EH (cell line): ENCODE data around the gene LRP2.
"Not testable (repeated sequence)": the region's sequence is repeated elsewhere in the genome, so short reads cannot be mapped to it uniquely, and the experiment has no call there.

ENCODE experiments used
- DNase-seq: peaks from one replicate; pipeline ENCODE4 v3.0.0-alpha.2; 2015; ENCODE audit warnings: low read depth

The LRP2 gene

DNA sequence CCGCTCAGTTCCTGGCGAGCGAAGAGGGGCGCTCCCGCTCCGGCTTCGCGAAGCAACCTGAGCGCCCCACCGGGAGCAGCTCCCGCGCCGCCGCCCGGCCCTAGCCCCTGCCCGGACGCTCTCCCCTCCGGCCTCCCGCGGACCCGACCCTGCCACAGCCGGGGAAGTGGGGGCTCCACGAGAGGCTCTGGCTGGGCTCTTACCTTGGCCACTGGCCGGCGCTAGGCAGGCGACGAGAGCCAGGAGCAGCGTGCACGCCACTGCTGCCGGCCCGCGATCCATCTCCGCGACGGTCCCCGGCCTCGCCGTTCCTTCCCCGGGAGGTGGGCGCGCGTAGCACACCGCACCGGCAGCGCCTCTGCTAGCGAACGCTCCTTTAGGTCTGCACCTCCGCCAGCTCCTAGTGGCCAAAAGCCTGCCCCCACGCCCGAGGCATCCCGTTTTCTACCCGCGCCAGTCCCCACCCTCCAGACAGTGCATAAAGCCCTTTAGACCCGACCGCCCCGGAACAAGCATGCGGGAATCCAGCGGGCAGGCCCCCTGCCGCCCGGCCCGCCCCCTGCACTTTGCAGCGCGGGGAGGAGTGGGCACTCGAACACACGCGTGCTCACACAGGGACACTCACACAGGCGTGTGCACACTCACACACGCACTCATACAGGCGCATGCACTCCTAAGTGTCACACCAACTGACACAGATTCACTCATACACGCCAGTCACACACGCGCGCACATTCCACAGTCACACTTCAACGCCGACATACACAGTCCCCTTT, at the start of gene LRP2:
Gene LRP2 (minus strand): TSS at position 417 of the 776 bp plus-strand sequence. CDS start 135 bp downstream, at position 282.
- no peak for DNase-seq

- DNase-seq, result no peak
Measured at GRCh38 chr2:169406891-169407290, 44.6 kb upstream of the LRP2 start.

- DNase-seq, result not testable (repeated sequence)
Measured at GRCh38 chr2:169399491-169399890, 37.2 kb upstream of the LRP2 start.

GRCh38 chr2:169397697-169398096, 35.4 kb upstream of the LRP2 start:
- peak; percentile 4 for DNase-seq

DNA sequence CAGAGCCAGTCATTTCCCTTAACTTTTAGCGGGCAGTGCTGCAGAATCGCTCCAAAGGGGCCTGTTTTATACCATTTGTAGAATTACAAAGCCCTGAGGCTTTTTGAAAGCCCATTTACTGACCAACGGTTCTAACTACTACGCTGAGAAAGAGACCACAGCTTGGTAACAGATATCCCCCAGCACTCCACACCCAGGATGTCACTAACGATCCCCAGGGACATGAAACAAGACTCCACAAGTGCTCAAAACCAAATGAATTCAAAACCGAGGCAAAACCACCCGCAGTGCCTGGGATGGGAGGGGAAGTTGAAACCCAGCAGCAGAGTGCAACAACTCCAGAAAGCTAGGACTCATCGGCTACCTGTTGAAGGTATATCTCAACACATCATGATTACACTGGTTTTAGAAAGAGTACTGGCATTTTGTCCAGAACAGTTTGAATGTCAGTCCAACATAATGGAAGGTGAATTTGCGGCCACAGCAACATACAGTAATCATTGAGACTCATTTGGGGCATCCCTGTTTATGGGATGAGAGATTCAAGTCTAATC, 33.6 kb upstream of the LRP2 start:
- DNase-seq, result no peak

GRCh38 chr2:169393068-169393590, 30.8 kb upstream of the LRP2 start:
- DNase-seq, result no peak

- DNase-seq, result no peak
Measured at GRCh38 chr2:169391236-169391635, 28.9 kb upstream of the LRP2 start.

- no peak for DNase-seq
Measured at GRCh38 chr2:169388161-169388560, 25.8 kb upstream of the LRP2 start.

- no peak for DNase-seq
Measured at GRCh38 chr2:169386722-169387121, 24.4 kb upstream of the LRP2 start.

- DNase-seq, result no peak
Measured at GRCh38 chr2:169384816-169385215, 22.5 kb upstream of the LRP2 start.

- DNase-seq, result no peak
Measured at GRCh38 chr2:169372561-169372960, 10.2 kb upstream of the LRP2 start.

GRCh38 chr2:169366066-169366465, 3.7 kb upstream of the LRP2 start:
- DNase-seq, result no peak

GRCh38 chr2:169365029-169365480, 2.7 kb upstream of the LRP2 start:
- no peak for DNase-seq

DNA sequence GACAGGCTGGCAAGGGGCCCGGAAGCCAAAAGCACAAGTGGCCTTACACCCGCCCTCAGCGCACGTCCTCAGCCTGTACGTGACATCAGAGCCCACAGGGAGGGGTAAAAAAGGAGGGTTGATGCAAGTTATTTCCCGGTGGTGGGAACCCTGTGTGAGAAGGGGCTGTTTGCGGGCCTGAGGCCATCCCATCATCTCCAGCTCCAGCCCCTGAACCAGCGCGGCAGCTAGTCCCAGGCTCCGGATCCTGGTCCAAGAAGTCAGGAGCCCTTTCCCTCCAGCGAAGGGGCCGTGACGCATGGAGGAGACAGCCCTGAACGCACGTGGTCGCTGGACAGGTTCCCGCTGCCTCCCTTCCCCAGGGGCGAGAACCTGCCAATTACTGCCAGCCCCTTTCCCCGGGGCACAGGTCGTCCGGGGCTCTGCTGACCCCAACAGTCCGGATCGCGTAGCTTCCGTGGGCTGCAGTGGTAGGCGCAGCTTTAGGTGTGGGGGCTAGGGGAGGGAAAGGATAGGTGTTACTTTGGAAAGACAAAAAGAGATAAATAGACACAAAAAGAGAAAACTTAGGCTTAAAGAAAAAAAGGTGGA, 1.3 kb upstream of the LRP2 start:
- DNase-seq, result peak; percentile 16

DNA sequence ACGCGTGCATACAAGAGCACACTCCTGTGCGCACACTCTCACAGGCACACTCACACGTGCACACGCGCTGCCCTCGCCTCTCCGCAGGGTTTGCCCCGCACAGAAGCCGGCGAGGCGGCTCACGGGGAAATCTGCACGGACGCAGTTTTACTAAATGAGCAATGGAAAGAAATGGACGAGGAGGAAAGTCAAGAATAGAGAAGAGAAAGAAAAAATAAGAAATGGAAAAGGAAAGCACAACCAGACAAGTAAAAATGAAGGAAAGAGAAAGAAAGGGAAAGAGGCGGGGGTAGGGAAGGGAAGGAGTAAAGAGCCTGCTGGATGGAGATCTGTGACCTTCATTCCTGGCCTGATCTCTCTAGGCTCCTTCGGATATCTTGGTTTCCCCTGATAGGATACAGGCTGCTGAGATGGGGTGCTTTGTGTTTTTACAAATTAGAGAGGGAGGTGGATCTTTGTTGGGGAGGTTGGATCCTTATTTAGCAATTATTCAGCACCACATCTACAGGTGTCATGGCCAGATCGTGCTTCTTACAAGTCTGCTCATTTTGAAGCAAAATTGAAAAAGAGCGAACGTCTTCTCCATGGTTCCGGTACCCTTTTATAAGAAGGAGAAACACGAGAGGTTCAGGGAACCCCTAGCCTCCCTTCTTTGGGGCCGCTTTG, 693 bp upstream of the LRP2 start:
- no peak for DNase-seq

DNA sequence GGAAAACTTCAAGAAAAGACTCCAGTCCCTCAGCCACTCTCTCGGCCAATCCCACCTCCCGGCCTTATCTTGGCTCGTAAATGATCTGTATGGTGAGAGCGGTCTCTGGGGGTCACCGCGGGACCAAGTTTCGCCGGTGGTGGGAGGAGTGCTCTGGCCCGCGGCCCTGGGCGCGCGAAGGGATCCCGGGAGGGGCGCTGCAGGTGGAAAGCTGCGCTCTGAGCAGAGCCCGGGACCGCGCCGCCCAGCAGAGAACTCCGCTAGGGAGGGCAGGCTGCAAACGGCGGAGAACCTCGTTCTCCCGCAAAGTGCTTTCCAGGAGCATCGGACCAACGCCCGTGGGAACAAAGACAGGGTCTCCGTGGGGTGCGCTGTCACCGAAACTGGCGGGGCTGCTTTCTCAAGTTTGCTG, 622 bp downstream of the LRP2 start:
- DNase-seq, result no peak

- no peak for DNase-seq
Measured at GRCh38 chr2:169360984-169361705, 1.2 kb downstream of the LRP2 start.

- DNase-seq, result no peak
Measured at GRCh38 chr2:169358016-169358415, 4.3 kb downstream of the LRP2 start.

DNA sequence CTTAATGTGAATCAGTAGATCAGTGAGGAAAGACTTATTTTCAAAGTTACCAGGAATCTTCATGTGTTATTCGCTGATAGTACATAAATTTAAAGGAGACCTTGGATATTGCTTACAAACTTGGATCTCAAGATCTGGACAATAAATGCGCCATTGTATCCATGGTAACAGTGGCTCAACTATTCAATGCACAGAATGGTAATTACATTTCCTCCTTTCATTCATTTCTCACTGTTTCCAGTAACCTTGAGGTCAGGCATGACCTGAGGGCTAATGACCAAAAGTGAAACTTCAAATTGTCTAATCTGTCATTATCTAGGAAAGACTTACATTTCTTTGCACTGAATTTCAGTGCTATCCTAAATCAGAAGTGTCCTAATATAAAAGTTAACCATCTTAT, 8.1 kb downstream of the LRP2 start:
- DNase-seq, result no peak

DNA sequence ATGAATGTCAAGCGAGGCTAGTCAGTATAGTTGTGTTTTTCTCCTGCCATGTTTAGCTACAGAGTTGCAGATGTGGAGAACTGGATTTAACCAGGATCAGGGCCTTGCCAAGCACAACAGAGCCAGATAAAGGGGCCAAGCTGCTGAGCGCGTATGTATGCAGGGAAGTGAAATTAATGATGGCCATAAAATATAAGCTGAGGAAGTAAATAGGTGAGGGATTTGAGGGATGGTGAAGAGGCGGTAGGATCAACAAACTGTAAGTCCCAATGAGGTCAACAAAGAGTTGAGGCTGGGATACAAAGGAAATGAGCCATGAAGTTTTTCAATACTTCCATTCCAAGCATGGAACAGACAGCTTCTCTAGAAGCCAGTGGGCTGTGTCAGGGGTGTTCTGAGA, 10.6 kb downstream of the LRP2 start:
- DNase-seq, result no peak

DNA sequence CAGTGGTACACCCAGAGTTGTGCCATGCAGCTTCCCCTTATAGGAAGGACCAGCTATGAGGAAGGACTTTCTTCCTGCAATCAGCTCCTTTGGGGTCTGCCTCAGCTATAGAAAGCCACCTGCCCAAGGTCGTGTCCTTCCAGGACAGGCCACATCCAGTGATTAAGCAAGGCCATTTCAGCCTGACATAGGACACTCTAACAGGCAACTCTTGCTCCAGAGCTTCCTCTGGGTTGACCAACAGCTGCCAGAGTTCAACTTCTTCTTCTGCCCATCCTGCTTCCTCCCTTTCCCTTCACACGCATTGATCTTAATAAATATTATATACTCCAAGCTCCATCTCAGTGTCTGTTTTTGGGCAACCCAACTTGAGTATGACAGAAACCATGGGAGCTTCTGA, 12.8 kb downstream of the LRP2 start:
- no peak for DNase-seq
